Gastroesophageal sphincter (tissue), 4 donors: Measurements from ENCODE around the gene MYL6. TPM values are rescaled to one million over a fixed set of nuclear protein-coding genes. Genes with fewer than 3 reads are reported as not detected.

ENCODE experiments used
- ATAC-seq: fragments of 150-250 bp; one replicate; pipeline ENCODE4 v1.9.1; 2016; ENCODE audit warnings: mild to moderate bottlenecking, moderate library complexity
- H3K27ac ChIP-seq, 4 donors: fragments of 200-600 bp; sonication (generic) in 3 of 4; 1 replicate in 3 of 4; 2 replicates in 1 of 4; pipeline ENCODE4 v1.5.1; 2016 to 2019
- H3K27me3 ChIP-seq: fragments of 200-600 bp; sonication (generic); one replicate; pipeline ENCODE4 v1.5.1; 2019
- H3K36me3 ChIP-seq, 2 donors: fragments of 200-600 bp; sonication (generic); one replicate each; pipeline ENCODE4 v1.5.1; 2019; ENCODE audit warnings: control low read depth in 1 of 2
- H3K4me1 ChIP-seq, 3 donors: fragments of 200-600 bp; sonication (generic); 1 replicate in 2 of 3; 2 replicates in 1 of 3; pipeline ENCODE4 v1.5.1; 2016 to 2019; ENCODE audit warnings: control low read depth in 2 of 3
- H3K4me3 ChIP-seq, 2 donors: fragments of 200-600 bp; sonication (generic); one replicate each; pipeline ENCODE4 v1.5.1; 2019; ENCODE audit warnings: mild to moderate bottlenecking in 1 of 2, moderate library complexity in 1 of 2
- H3K9me3 ChIP-seq, 3 donors: fragments of 200-600 bp; sonication (generic); one replicate each; pipeline ENCODE4 v1.5.1; 2017 to 2019; ENCODE audit warnings: control low read depth in 2 of 3
- CTCF ChIP-seq, 4 experiments: fragments of 200-600 bp in 2 of 4; fragments of 450-650 bp in 2 of 4; sonication (generic) in 1 of 4; IDR thresholded peaks; one replicate each; pipeline ENCODE4 v1.5.1; 2017 to 2019; ENCODE audit warnings: antibody characterized with exemption in 4 of 4, mild to moderate bottlenecking in 2 of 4, moderate library complexity in 2 of 4
- EP300 ChIP-seq: sonication (generic); formaldehyde crosslinking; IDR thresholded peaks from one replicate; pipeline ENCODE4 v1.6.1; 2017; ENCODE audit warnings: antibody characterized with exemption, mild to moderate bottlenecking
- POLR2A ChIP-seq, 2 donors: fragments of 450-650 bp; IDR thresholded peaks; one replicate each; pipeline ENCODE4 v1.6.1; 2017; ENCODE audit warnings: antibody characterized with exemption in 2 of 2, mild to moderate bottlenecking in 2 of 2, moderate library complexity in 1 of 2
- POLR2AphosphoS5 ChIP-seq: sonication (generic); formaldehyde crosslinking; IDR thresholded peaks from one replicate; pipeline ENCODE4 v1.6.1; 2017; ENCODE audit warnings: antibody characterized with exemption
- WGBS, 2 donors: methylation state at CpG; one replicate each; pipeline ENCODE4 v1.1.5; 2018; ENCODE audit warnings: low coverage in 1 of 2; 5-methylcytosine and 5-hydroxymethylcytosine counted together
- total RNA-seq, 4 donors: library from RNA; depleted of rRNA; stranded (reverse); fragments of >200 nt; gene quantifications; one replicate each; pipeline ENCODE4 v1.1.0, GENCODE V29; 2016

MYL6 gene
- total RNA-seq, 4 donors from 2014 or later: 5,300 to 6,545 (median 5,874) TPM

DNA sequence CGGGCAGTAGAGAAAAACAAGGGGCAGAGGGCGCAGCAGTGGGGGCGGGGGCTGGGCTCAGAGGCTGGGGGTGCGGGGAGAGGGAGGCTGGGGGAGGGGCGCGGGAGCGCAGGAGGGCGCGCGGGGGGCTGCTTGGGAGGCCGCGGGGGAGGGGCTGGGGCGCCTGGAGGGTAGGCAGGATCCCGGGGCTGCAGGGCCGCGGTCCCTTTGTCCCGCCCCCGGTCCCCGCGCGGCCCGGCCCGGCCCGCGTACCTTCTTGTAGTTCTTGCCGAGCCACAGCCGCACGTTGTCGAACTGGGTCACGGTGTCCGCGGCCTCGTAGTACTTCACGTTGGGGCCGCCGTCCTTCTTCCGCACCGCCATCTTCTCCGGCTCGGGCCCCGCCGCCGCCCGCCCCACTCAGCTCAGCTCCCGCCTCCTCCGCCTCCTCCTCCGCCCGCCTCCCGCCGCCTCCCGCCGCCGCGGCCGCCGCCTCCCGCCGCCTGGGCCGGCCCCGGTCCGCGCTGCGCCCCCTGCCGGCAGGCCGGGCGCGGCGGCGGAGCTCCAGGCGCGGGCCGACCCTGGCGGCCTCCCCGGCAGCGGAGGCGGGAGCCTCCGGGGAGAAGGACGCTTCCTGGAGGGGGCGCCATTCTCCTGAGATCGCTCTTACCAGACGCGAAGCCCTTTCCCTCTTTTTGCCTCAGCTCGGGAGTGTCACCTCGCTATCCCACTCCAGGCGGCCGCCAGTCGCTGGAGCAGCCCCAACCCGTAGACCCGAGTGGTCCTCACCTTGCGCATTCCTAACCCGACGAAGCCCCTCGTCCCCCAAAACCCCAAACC lies 31.1 kb downstream of the MYL6 start, which contains the start of gene SMARCC2:
Gene SMARCC2 (minus strand): TSS at position 385 of the 819 bp plus-strand sequence. CDS start 22 bp downstream, at position 363.
- no peaks in the 10 kb centered on the region for H3K9me3 ChIP-seq
- peak; percentile 28 to 42 for TF ChIP-seq POLR2A (IDR thresholded peaks at IDR 0.05)
- TF ChIP-seq CTCF (IDR thresholded peaks at IDR 0.05): peak; percentile 63 to 95 (median 84)
- no peak for TF ChIP-seq EP300
- TF ChIP-seq POLR2AphosphoS5: peak; percentile 51
- peaks cover 0 to 34% (median 18%) of the 10 kb centered on the region in 3 donors for H3K4me1 ChIP-seq
- peak within 1 kb of the TSS; percentile 71 to 94 for H3K4me3 ChIP-seq
- H3K36me3 ChIP-seq: peaks cover 0 to 28% of the 10 kb centered on the region in 2 donors
- ATAC-seq: peak; percentile 94
- no peaks in the 10 kb centered on the region for H3K27me3 ChIP-seq
- WGBS, 2 donors: 0% methylated on average over 2 to 3 of the region's 93 CpGs
- peak within 1 kb of the TSS; percentile 92 to 97 (median 94) for H3K27ac ChIP-seq

GRCh38 chr12:56189918-56190694 lies 31.9 kb downstream of the MYL6 start:
- WGBS, 2 donors: 0 to 1% methylated on average over 1 to 27 of the region's 42 CpGs
- ATAC-seq: peak; percentile 57

DNA sequence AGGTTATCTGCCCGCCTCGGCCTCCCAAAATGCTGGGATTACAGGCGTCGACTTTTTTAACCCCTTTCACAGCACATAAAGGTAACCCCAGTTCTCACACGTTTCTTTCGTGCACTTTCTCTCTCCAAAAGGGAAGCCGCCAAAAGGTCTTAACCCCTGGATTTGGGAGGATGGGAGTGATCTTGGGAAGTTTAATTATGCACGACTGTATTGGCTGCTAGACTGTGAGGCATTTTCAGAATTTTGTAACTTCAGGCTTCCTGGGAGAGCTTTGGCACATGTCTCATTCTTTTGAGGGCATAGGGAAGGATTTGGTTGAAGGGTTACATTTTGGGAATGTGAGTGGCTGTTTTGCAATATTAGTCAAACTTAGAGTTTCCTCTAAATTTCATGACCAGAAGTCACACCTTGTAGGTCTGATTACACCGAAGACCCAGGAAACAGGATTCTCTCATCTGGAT lies 32.6 kb downstream of the MYL6 start:
- no peak for TF ChIP-seq EP300
- TF ChIP-seq CTCF (IDR thresholded peaks at IDR 0.05): no peak
- no peak for TF ChIP-seq POLR2AphosphoS5
- no peak for TF ChIP-seq POLR2A (IDR thresholded peaks at IDR 0.05)
- H3K27me3 ChIP-seq: no peaks in the 10 kb centered on the region
- H3K36me3 ChIP-seq: peaks cover 0 to 14% of the 10 kb centered on the region in 2 donors
- peak overlapping the region; percentile 92 to 97 (median 94) for H3K27ac ChIP-seq
- WGBS, 2 donors: 16 to 100% methylated on average over 1 to 9 of the region's 9 CpGs
- H3K4me3 ChIP-seq: peak overlapping the region; percentile 56 to 94
- H3K4me1 ChIP-seq: peaks cover 0 to 34% (median 18%) of the 10 kb centered on the region in 3 donors
- no peak for ATAC-seq
- no peaks in the 10 kb centered on the region for H3K9me3 ChIP-seq

More at GRCh38 chr12:56189918-56190694, 31.9 kb downstream of the MYL6 start:
- TF ChIP-seq CTCF (IDR thresholded peaks at IDR 0.05): peak in 1 of 4 experiments; percentile 20
- no peak for TF ChIP-seq EP300
- TF ChIP-seq POLR2AphosphoS5: no peak
- TF ChIP-seq POLR2A (IDR thresholded peaks at IDR 0.05): no peak
- H3K4me3 ChIP-seq: peak overlapping the region; percentile 56 to 94
- H3K27me3 ChIP-seq: no peaks in the 10 kb centered on the region
- H3K27ac ChIP-seq: peak overlapping the region; percentile 92 to 97 (median 94)
- H3K36me3 ChIP-seq: peaks cover 0 to 20% of the 10 kb centered on the region in 2 donors
- no peaks in the 10 kb centered on the region for H3K9me3 ChIP-seq
- H3K4me1 ChIP-seq: peaks cover 0 to 34% (median 18%) of the 10 kb centered on the region in 3 donors

DNA sequence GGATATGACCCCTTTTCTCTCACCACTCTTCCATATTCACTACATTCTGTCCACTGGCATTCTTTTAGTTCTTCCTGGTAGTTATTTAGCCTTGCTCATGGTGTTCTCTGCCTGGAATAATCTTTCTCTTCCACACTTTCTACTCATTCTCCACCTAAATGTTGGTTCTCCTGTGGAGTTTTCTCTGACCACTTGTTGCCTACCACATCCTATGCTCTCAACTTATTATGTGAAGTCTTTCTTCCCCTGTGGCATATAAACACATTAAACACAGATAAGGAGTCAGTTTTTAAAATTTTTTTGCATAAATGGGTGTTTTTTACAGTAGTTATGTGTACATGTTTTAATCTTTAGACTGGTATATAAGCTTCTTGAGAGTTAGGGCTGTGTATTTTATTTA lies 34.4 kb downstream of the MYL6 start:
- no peak overlapping the region for H3K4me3 ChIP-seq
- no peak overlapping the region for H3K27ac ChIP-seq
- no peaks in the 10 kb centered on the region for H3K9me3 ChIP-seq
- no peak for TF ChIP-seq CTCF (IDR thresholded peaks at IDR 0.05)
- no peak for TF ChIP-seq EP300
- no peak for TF ChIP-seq POLR2A (IDR thresholded peaks at IDR 0.05)
- TF ChIP-seq POLR2AphosphoS5: no peak
- no peaks in the 10 kb centered on the region for H3K27me3 ChIP-seq
- H3K36me3 ChIP-seq: no peaks in the 10 kb centered on the region
- peaks cover 0 to 21% (median 13%) of the 10 kb centered on the region in 3 donors for H3K4me1 ChIP-seq
- ATAC-seq: no peak
